Tibial nerve (tissue), 4 donors: Measurements from ENCODE around the gene CHST15. TPM values are rescaled to one million over a fixed set of nuclear protein-coding genes. Genes with fewer than 3 reads are reported as not detected.
A peak's percentile ranks its signal among the peaks of the same experiment; 100 is the strongest.

Experiments
- DNase-seq, 2 donors: peaks; one replicate each; pipeline ENCODE4 v3.0.0-alpha.2; 2019; ENCODE audit warnings: low spot score in 2 of 2
- H3K27ac ChIP-seq, 4 donors: fragments of 200-600 bp; sonication (generic) in 3 of 4; one replicate each; pipeline ENCODE4 v1.5.1; 2017 to 2019; ENCODE audit warnings: mild to moderate bottlenecking in 1 of 4
- H3K27me3 ChIP-seq, 2 donors: fragments of 200-600 bp; sonication (generic) in 1 of 2; one replicate each; pipeline versions ENCODE4 v1.5.1 to v1.6.0; 2017 to 2019
- H3K36me3 ChIP-seq, 3 donors: fragments of 200-600 bp; sonication (generic); one replicate each; pipeline ENCODE4 v1.5.1; 2018 to 2019
- H3K4me1 ChIP-seq, 4 donors: fragments of 200-600 bp; sonication (generic) in 3 of 4; one replicate each; pipeline ENCODE4 v1.5.1; 2017 to 2019
- H3K4me3 ChIP-seq, 4 donors: fragments of 200-600 bp; sonication (generic) in 3 of 4; one replicate each; pipeline ENCODE4 v1.5.1; 2017 to 2019; ENCODE audit warnings: mild to moderate bottlenecking in 1 of 4, moderate library complexity in 1 of 4
- H3K9me3 ChIP-seq, 4 donors: fragments of 200-600 bp; sonication (generic) in 3 of 4; one replicate each; pipeline ENCODE4 v1.5.1; 2017 to 2019
- EP300 ChIP-seq, 2 donors: sonication (generic); formaldehyde crosslinking; IDR thresholded peaks; one replicate each; pipeline ENCODE4 v1.6.1; 2017; ENCODE audit warnings: antibody characterized with exemption in 2 of 2, mild to moderate bottlenecking in 1 of 2
- POLR2A ChIP-seq, 2 donors: fragments of 450-650 bp; IDR thresholded peaks; one replicate each; pipeline ENCODE4 v1.6.1; 2017; ENCODE audit warnings: antibody characterized with exemption in 2 of 2, mild to moderate bottlenecking in 2 of 2, moderate library complexity in 2 of 2
- WGBS, 2 donors: methylation state at CpG; one replicate each; pipeline ENCODE4 v1.1.5; 2018; 5-methylcytosine and 5-hydroxymethylcytosine counted together
- total RNA-seq, 4 donors: library from RNA; depleted of rRNA; stranded (reverse); fragments of >200 nt; gene quantifications; one replicate each; pipeline ENCODE4 v1.1.0, GENCODE V29; 2016
- TF ChIP-seq, protein P1 (sequence below), 5 experiments: fragments of 200-600 bp in 3 of 5; fragments of 450-650 bp in 2 of 5; sonication (generic) in 3 of 5; IDR thresholded peaks; one replicate each; pipeline ENCODE4 v1.5.1; 2016 to 2019; ENCODE audit warnings: antibody characterized with exemption in 5 of 5, mild to moderate bottlenecking in 3 of 5, moderate library complexity in 2 of 5

The CHST15 gene
- total RNA-seq, 4 donors from 2014 or later = 29.8 to 45.6 (median 34.3) TPM

DNA sequence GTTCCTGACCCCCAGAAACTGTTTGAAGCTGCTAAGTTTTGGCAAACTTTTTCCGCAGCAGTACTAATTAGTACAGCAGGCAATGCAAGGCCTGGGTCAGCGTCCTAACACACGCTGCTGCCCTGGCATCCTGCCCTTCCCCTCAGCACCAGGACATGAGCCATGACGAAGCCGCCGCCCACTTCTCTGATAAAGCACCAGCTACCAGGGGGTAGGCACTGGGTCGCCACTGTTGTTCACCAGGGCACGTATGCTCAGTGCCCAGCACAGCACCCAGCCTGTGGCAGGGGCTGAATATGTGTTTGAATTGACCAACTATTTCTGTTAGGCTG, 59.5 kb downstream of the CHST15 start:
- Histone ChIP-seq H3K4me1 (peaks cover 0 to 41% (median 15%) of the 10 kb centered on the region in 4 donors), H3K36me3 (peaks cover 0 to 38% (median 0%) of the 10 kb centered on the region in 3 donors), H3K27me3 (no peaks in the 10 kb centered on the region), H3K4me3 (no peak overlapping the region), H3K27ac (peak overlapping the region in 1 of 4 donors; percentile 52), H3K9me3 (no peaks in the 10 kb centered on the region)
- no peak for DNase-seq
- 44 to 55% methylated on average over 8 of the region's 8 CpGs for WGBS, 2 donors
- TF ChIP-seq, protein P1, sequence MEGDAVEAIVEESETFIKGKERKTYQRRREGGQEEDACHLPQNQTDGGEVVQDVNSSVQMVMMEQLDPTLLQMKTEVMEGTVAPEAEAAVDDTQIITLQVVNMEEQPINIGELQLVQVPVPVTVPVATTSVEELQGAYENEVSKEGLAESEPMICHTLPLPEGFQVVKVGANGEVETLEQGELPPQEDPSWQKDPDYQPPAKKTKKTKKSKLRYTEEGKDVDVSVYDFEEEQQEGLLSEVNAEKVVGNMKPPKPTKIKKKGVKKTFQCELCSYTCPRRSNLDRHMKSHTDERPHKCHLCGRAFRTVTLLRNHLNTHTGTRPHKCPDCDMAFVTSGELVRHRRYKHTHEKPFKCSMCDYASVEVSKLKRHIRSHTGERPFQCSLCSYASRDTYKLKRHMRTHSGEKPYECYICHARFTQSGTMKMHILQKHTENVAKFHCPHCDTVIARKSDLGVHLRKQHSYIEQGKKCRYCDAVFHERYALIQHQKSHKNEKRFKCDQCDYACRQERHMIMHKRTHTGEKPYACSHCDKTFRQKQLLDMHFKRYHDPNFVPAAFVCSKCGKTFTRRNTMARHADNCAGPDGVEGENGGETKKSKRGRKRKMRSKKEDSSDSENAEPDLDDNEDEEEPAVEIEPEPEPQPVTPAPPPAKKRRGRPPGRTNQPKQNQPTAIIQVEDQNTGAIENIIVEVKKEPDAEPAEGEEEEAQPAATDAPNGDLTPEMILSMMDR (IDR thresholded peaks at IDR 0.05) = no peak
- TF ChIP-seq EP300 (IDR thresholded peaks at IDR 0.05) = no peak
- TF ChIP-seq POLR2A (IDR thresholded peaks at IDR 0.05) = no peak

DNA sequence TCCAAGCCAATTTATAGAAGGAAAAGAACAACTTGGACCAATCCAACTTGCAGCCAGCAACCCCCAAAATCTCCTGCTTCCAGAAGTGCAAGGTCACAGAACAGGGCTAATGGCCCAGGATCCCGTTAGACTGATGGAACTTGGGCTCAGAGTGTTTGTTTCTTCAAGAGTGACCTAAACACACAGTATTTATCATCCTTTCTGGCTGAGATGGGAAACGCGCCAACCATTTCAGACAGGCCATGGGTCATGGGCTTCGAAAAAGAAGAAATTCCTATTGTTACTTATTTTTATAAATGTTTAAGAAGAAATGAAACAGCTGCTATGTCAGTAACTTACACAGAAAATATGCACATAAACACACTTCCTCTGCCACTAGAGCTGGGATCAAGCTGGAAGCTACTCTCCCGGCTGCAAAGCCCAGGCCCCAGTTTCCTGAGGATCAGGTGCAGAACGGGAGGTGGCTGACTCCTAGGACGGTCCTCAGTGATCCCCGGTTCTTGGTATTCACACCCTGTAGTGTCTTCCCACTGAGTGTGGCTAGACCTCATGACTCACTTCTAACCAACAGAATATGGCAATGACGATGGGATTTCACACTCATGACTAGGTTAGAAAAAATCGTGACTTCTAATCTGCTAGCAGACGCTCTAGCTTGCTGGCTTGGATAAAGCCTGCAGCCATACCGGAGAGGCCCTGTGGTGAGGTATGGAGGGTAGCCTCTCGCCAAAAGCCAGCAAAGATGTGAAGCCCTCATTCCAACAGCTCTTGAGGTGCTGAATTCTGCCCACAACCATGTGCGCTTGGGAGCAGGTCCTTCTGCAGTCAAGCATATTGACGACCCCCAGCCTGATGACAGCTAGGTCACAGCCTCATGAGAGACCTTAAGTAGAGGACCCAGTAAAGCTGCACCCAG, 60.2 kb downstream of the CHST15 start:
- Histone ChIP-seq H3K27ac (peak overlapping the region in 1 of 4 donors; percentile 52), H3K36me3 (peaks cover 0 to 32% (median 0%) of the 10 kb centered on the region in 3 donors), H3K4me3 (no peak overlapping the region), H3K4me1 (peaks cover 0 to 37% (median 15%) of the 10 kb centered on the region in 4 donors), H3K27me3 (no peaks in the 10 kb centered on the region), H3K9me3 (no peaks in the 10 kb centered on the region)
- no peak for DNase-seq
- TF ChIP-seq, protein P1 (IDR thresholded peaks at IDR 0.05) = no peak
- no peak for TF ChIP-seq EP300 (IDR thresholded peaks at IDR 0.05)
- no peak for TF ChIP-seq POLR2A (IDR thresholded peaks at IDR 0.05)
- WGBS, 2 donors = 56 to 67% methylated on average over 15 of the region's 15 CpGs

GRCh38 chr10:124032087-124032935, 61.1 kb downstream of the CHST15 start:
- no peaks in the 10 kb centered on the region for H3K9me3 ChIP-seq
- DNase-seq = no peak
- TF ChIP-seq EP300 (IDR thresholded peaks at IDR 0.05) = no peak
- no peak for TF ChIP-seq POLR2A (IDR thresholded peaks at IDR 0.05)
- TF ChIP-seq, protein P1 (IDR thresholded peaks at IDR 0.05) = no peak
- peaks cover 0 to 37% (median 15%) of the 10 kb centered on the region in 4 donors for H3K4me1 ChIP-seq
- H3K4me3 ChIP-seq = no peak overlapping the region
- H3K27me3 ChIP-seq = no peaks in the 10 kb centered on the region
- H3K36me3 ChIP-seq = peaks cover 0 to 26% (median 0%) of the 10 kb centered on the region in 3 donors
- WGBS, 2 donors = 72 to 75% methylated on average over 8 of the region's 8 CpGs
- H3K27ac ChIP-seq = no peak overlapping the region

DNA sequence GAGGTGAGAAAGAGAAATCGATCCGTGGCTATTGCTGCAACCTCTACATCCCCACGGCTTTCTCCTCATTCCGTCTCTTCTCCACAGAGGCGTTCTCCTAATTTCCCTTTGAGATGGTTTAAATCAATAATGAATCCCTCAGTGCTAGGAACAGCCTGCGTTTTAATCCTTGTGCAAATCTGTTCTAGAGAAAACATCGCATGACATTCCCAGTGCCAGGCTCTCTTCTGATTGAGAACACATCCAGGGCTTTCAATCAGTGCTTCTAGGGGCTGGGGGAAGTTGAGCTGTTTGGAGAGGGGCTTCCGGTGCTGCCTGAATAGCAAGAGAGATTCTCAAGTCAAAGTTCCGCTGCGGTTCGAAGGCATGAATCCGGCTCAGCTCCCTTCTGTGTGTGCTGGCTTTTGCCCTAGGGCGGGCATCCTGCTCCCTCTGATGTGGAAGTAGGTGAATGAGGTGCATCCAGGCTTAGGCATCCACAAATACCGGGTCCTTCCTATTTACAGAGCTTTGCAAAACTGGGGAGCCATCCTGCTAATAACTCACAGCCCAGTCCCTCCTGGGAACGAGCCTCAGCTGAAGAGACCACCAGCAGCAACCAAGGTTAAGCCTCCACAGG, 62.8 kb downstream of the CHST15 start:
- TF ChIP-seq EP300 (IDR thresholded peaks at IDR 0.05) = no peak
- no peak for TF ChIP-seq POLR2A (IDR thresholded peaks at IDR 0.05)
- TF ChIP-seq, protein P1 (IDR thresholded peaks at IDR 0.05) = no peak
- DNase-seq = no peak
- Histone ChIP-seq H3K9me3 (no peaks in the 10 kb centered on the region), H3K4me3 (no peak overlapping the region), H3K27me3 (no peaks in the 10 kb centered on the region), H3K4me1 (peaks cover 0 to 34% (median 11%) of the 10 kb centered on the region in 4 donors), H3K27ac (no peak overlapping the region), H3K36me3 (peaks cover 0 to 14% (median 0%) of the 10 kb centered on the region in 3 donors)
- WGBS, 2 donors = 86 to 87% methylated on average over 15 of the region's 15 CpGs
